ENCODE results near the gene TMA7B.

DNA sequence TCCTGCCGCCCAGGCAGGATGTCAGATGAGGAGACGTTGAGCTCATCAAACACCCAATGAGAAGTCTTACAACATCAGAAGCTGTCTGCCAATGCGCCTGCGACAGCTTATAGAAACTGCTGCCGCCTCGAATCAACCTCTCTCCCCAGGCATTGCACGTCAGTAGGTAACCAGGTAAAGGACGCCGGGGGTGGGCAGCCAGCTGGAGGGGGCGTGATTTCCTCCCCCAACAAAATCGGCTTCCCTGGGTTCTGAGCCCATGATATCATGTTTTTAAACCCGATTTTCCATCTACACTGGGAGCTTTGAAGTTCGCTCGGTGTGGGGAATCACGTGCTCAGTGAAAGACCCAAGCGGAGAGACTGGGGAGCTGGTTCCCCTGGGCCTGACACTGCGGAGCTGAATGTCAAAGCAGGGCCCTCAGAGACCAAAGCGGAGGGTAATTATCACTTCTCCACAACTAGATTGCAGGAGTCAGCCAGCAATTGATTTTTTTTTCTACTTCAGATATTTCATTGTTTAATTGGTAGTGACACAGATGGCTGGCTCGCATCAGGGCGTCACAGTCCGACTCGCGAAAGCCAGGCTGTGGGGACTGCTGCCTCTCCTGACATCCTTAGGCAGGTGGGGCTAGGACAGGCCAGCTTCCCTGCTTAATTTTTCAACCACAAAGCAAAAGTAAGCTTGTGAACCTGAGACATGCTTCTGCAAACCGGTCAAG is 49.9 kb downstream of the TMA7B start:
- TF ChIP-seq POLR2A (IDR thresholded peaks at IDR 0.05) (no peak), EP300 (IDR thresholded peaks at IDR 0.05) (no peak)
- TF ChIP-seq, protein P1, sequence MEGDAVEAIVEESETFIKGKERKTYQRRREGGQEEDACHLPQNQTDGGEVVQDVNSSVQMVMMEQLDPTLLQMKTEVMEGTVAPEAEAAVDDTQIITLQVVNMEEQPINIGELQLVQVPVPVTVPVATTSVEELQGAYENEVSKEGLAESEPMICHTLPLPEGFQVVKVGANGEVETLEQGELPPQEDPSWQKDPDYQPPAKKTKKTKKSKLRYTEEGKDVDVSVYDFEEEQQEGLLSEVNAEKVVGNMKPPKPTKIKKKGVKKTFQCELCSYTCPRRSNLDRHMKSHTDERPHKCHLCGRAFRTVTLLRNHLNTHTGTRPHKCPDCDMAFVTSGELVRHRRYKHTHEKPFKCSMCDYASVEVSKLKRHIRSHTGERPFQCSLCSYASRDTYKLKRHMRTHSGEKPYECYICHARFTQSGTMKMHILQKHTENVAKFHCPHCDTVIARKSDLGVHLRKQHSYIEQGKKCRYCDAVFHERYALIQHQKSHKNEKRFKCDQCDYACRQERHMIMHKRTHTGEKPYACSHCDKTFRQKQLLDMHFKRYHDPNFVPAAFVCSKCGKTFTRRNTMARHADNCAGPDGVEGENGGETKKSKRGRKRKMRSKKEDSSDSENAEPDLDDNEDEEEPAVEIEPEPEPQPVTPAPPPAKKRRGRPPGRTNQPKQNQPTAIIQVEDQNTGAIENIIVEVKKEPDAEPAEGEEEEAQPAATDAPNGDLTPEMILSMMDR (IDR thresholded peaks at IDR 0.05), result no peak

Data from gastroesophageal sphincter (tissue), 3 donors.